SK-N-SH (cell line): ENCODE results near the gene LRP4. TPM values are rescaled to one million over a fixed set of nuclear protein-coding genes. Genes with fewer than 3 reads are reported as not detected.

Experiments
- CTCF ChIA-PET: fragments of 300-600, 350-600 bp; formaldehyde crosslinking; extraction: SDS; loops from one replicate; lab custom pipeline; 2021; lab: Yijun Ruan, JAX
- POLR2A ChIA-PET: fragments of 350-600 bp; sonication (Branson Sonifier 250); formaldehyde crosslinking; extraction: SDS; loops from one replicate; lab custom pipeline; 2020; ENCODE audit warnings: antibody characterized with exemption, inconsistent platforms; lab: Yijun Ruan, JAX
- DNase-seq: peaks from one replicate; pipeline ENCODE4 v3.0.0; 2012
- H2AFZ ChIP-seq: fragments of 200-600 bp; sonication (generic); 2 replicates; pipeline ENCODE4 v1.8.1; 2016; ENCODE audit warnings: antibody characterized with exemption, mild to moderate bottlenecking, low read depth
- H3F3A ChIP-seq: fragments of 200-600 bp; sonication (generic); replicated peaks from 2 replicates; pipeline ENCODE3; 2016; ENCODE audit warnings: antibody characterized with exemption, mild to moderate bottlenecking; ENCODE audit not compliant: insufficient read depth
- H3K27ac ChIP-seq, 2 experiments: fragments of 200-500 bp in 1 of 2; fragments of 200-600 bp in 1 of 2; sonication (Bioruptor generic) in 1 of 2; sonication (generic), shearing (Covaris generic) in 1 of 2; 2 replicates each; pipeline versions ENCODE4 v1.5.1 to v1.6.1; 2014 to 2016; ENCODE audit warnings: low read depth in 2 of 2, inconsistent platforms in 1 of 2, low read length in 1 of 2, mild to moderate bottlenecking in 1 of 2, mixed read lengths in 1 of 2
- H3K27me3 ChIP-seq: fragments of 200-600 bp; sonication (generic), shearing (Covaris generic); 2 replicates; pipeline ENCODE4 v1.6.1; 2016; ENCODE audit warnings: mixed run types; ENCODE audit not compliant: insufficient read depth
- H3K36me3 ChIP-seq, 2 experiments: fragments of 200-500 bp in 1 of 2; fragments of 200-600 bp in 1 of 2; sonication (Bioruptor generic) in 1 of 2; sonication (generic) in 1 of 2; replicated peaks in 1 of 2; 2 replicates each; pipeline versions ENCODE3 to v1.5.1; 2014 to 2016; ENCODE audit warnings: low read length in 1 of 2, mild to moderate bottlenecking in 1 of 2; ENCODE audit not compliant: insufficient read depth in 2 of 2, control insufficient read depth in 1 of 2
- H3K4me1 ChIP-seq, 2 experiments: fragments of 200-500 bp in 1 of 2; fragments of 200-600 bp in 1 of 2; sonication (Bioruptor generic) in 1 of 2; sonication (generic), shearing (Covaris generic) in 1 of 2; 2 replicates each; pipeline versions ENCODE4 v1.5.1 to v1.6.1; 2014 to 2016; ENCODE audit warnings: low read depth in 1 of 2, low read length in 1 of 2, mixed run types in 1 of 2; ENCODE audit not compliant: insufficient read depth in 2 of 2, control insufficient read depth in 1 of 2
- H3K4me2 ChIP-seq: fragments of 200-600 bp; sonication (generic), shearing (Covaris generic); 2 replicates; pipeline ENCODE4 v1.6.1; 2017; ENCODE audit warnings: mixed run types
- H3K4me3 ChIP-seq, 2 experiments: fragments of 200-500 bp in 1 of 2; fragments of 200-600 bp in 1 of 2; sonication (Bioruptor generic) in 1 of 2; sonication (generic), shearing (Covaris generic) in 1 of 2; 2 replicates each; pipeline versions ENCODE4 v1.5.1 to v1.8.1; 2014 to 2016; ENCODE audit warnings: low read depth in 2 of 2, inconsistent platforms in 1 of 2, low read length in 1 of 2, mild to moderate bottlenecking in 1 of 2, mixed read lengths in 1 of 2, moderate library complexity in 1 of 2
- H3K79me2 ChIP-seq: fragments of 200-600 bp; sonication (generic); 2 replicates; pipeline ENCODE4 v1.8.1; 2017; ENCODE audit warnings: mild to moderate bottlenecking; ENCODE audit not compliant: insufficient read depth
- H3K9ac ChIP-seq: fragments of 200-600 bp; sonication (generic); 2 replicates; pipeline ENCODE4 v1.6.1; 2017; ENCODE audit warnings: mixed run types
- H3K9me2 ChIP-seq: fragments of 200-600 bp; sonication (generic); 2 replicates; pipeline ENCODE4 v1.6.1; 2017; ENCODE audit warnings: mixed run types
- H3K9me3 ChIP-seq: fragments of 200-600 bp; sonication (generic); 2 replicates; pipeline ENCODE4 v1.6.1; 2017; ENCODE audit warnings: mixed run types, mild to moderate bottlenecking, moderate library complexity
- H4K20me1 ChIP-seq: fragments of 200-600 bp; sonication (generic); 2 replicates; pipeline ENCODE4 v1.6.1; 2017; ENCODE audit warnings: mild to moderate bottlenecking, mixed run types; ENCODE audit not compliant: insufficient read depth
- FOXJ3 ChIP-seq: sonication (generic); formaldehyde crosslinking; IDR thresholded peaks from 2 replicates; pipeline ENCODE4 v1.5.1; 2020; ENCODE audit warnings: mild to moderate bottlenecking, missing genetic modification reagents
- FOXM1 ChIP-seq: IDR thresholded peaks from 2 replicates; pipeline ENCODE4 v1.4.0; 2012; ENCODE audit warnings: low read depth, mild to moderate bottlenecking
- GATA2 ChIP-seq: sonication (generic); formaldehyde crosslinking; IDR thresholded peaks from 2 replicates; pipeline ENCODE4 v1.5.0; 2020; ENCODE audit warnings: mild to moderate bottlenecking, missing genetic modification reagents
- MXI1 ChIP-seq: IDR thresholded peaks from 2 replicates; pipeline ENCODE4 v1.6.1; 2012; ENCODE audit warnings: mild to moderate bottlenecking, low read depth, low read length, improper control_type of control experiment
- NFIC ChIP-seq: IDR thresholded peaks from 2 replicates; pipeline ENCODE4 v1.4.0; 2012; ENCODE audit warnings: borderline replicate concordance
- NRF1 ChIP-seq: IDR thresholded peaks from 2 replicates; pipeline ENCODE4 v1.6.1; 2012; ENCODE audit warnings: low read depth, mild to moderate bottlenecking, low read length
- PBX3 ChIP-seq: IDR thresholded peaks from 2 replicates; pipeline ENCODE4; 2012
- POLR2AphosphoS5 ChIP-seq: IDR thresholded peaks from 2 replicates; pipeline ENCODE4 v1.6.1; 2012; ENCODE audit warnings: low read depth, low read length
- SIN3A ChIP-seq: IDR thresholded peaks from 2 replicates; pipeline ENCODE4 v1.6.1; 2012; ENCODE audit warnings: low read depth, mild to moderate bottlenecking, low read length, moderate library complexity, borderline replicate concordance
- TEAD4 ChIP-seq: IDR thresholded peaks from 2 replicates; pipeline ENCODE4 v1.4.0; 2012; ENCODE audit warnings: mild to moderate bottlenecking, borderline replicate concordance; ENCODE audit not compliant: insufficient read depth
- WGBS: methylation state at CpG from one replicate; pipeline ENCODE4 v1.1.6; 2017; ENCODE audit warnings: low lambda C conversion rate; 5-methylcytosine and 5-hydroxymethylcytosine counted together
- polyA plus RNA-seq, 3 experiments: library from polyadenylated mRNA; depleted of rRNA; stranded (reverse); fragments of >200 nt; gene quantifications; 2 replicates each; pipeline ENCODE4 v1.2.3, GENCODE V29; 2012

LRP4 gene
- 6.7 and 10.9 TPM in 2 replicates for polyA plus RNA-seq (2012; rRNA removed)
- polyA plus RNA-seq (2012; cell fraction: cytosol; rRNA removed), result 7.5 and 9.4 TPM in 2 replicates
- 24.1 and 25.4 TPM in 2 replicates for polyA plus RNA-seq (2012; cell fraction: nucleus; rRNA removed)

- ChIA-PET CTCF (interaction anchor here (0.9 to 10.0 kb wide), 7 partner anchors 9 to 237 kb away, joined by 3 to 170 read pairs (median 7); partner anchors contain the start of gene CSTPP1), POLR2A (no interaction called here)
- no peaks in the 10 kb centered on the region for H3K9me2 ChIP-seq
- no peaks in the 10 kb centered on the region for H3K36me3 ChIP-seq
- 5% methylated on average over 8 of the region's 97 CpGs for WGBS
- peak within 1 kb of the TSS; percentile 90 for H3K4me2 ChIP-seq
- H3K9me3 ChIP-seq, result no peaks in the 10 kb centered on the region
- peak within 1 kb of the TSS; percentile 18 to 98; a peak in 3 of 4 replicates for H3K27ac ChIP-seq
- peaks cover 28 to 36% of the 10 kb centered on the region in 2 experiments; a peak in 3 of 4 replicates for H3K4me1 ChIP-seq
- peak; percentile 95 for DNase-seq
- peak within 1 kb of the TSS; percentile 71 to 73 for H3K4me3 ChIP-seq
- 0 out of 2 replicates have a peak, but pooled peaks cover 7% of the 10 kb centered on the region for H4K20me1 ChIP-seq
- H3K79me2 ChIP-seq, result peaks cover 22% of the 10 kb centered on the region
- H2AFZ ChIP-seq, result peak within 1 kb of the TSS; percentile 94
- H3K27me3 ChIP-seq, result no peaks in the 10 kb centered on the region
- H3K9ac ChIP-seq, result peak within 1 kb of the TSS; percentile 70
- peaks cover 51% of the 10 kb centered on the region for H3F3A ChIP-seq
- TF ChIP-seq MXI1 (0 out of 2 replicates have a peak, but pooled peaks have one; percentile 32), NFIC (no peak)
These were observed at the start of gene LRP4 for GRCh38 chr11:46918083-46918787. Gene LRP4, minus strand, starts transcription at chr11:46918550. Its CDS starts 171 bp downstream, at chr11:46918379.

- Histone ChIP-seq H3K27ac (no peak overlapping the region), H3F3A (peaks cover 11% of the 10 kb centered on the region), H3K4me3 (no peak overlapping the region), H3K36me3 (peaks cover 0 to 15% of the 10 kb centered on the region in 2 experiments), H3K4me1 (no peaks in the 10 kb centered on the region; a peak in 1 of 4 replicates), H3K79me2 (peaks cover 22% of the 10 kb centered on the region), H3K9me2 (no peaks in the 10 kb centered on the region), H3K4me2 (no peak overlapping the region), H4K20me1 (no peaks in the 10 kb centered on the region), H3K9ac (no peak overlapping the region), H2AFZ (no peak overlapping the region), H3K27me3 (no peaks in the 10 kb centered on the region), H3K9me3 (no peaks in the 10 kb centered on the region)
- TF ChIP-seq GATA2 (CRISPR knock-in tag) (no peak), SIN3A (no peak), PBX3 (no peak), NRF1 (no peak), FOXM1 (no peak), POLR2AphosphoS5 (no peak), FOXJ3 (CRISPR knock-in tag) (no peak), TEAD4 (no peak)
- POLR2A ChIA-PET, result no interaction called here
- CTCF ChIA-PET, result interaction anchor here (1.5 to 1.7 kb wide), 2 partner anchors 19 to 49 kb away, joined by 6 read pairs; no protein-coding TSS in a partner anchor
- no peak for DNase-seq
- 100% methylated on average over 2 of the region's 2 CpGs for WGBS
These were observed 49.6 kb upstream of the LRP4 start for GRCh38 chr11:46967962-46968361.
